22Rv1 (cell line): ENCODE measurements around the gene FAM170B.

Experiments used
- CTCF ChIP-seq: fragments of 450-650 bp; IDR thresholded peaks from 2 replicates; pipeline ENCODE4 v1.5.1; 2017; ENCODE audit warnings: mild to moderate bottlenecking
- ZFX ChIP-seq: fragments of 450-650 bp; IDR thresholded peaks from 2 replicates; pipeline ENCODE4 v1.6.1; 2017; ENCODE audit warnings: antibody characterized with exemption, borderline replicate concordance

DNA sequence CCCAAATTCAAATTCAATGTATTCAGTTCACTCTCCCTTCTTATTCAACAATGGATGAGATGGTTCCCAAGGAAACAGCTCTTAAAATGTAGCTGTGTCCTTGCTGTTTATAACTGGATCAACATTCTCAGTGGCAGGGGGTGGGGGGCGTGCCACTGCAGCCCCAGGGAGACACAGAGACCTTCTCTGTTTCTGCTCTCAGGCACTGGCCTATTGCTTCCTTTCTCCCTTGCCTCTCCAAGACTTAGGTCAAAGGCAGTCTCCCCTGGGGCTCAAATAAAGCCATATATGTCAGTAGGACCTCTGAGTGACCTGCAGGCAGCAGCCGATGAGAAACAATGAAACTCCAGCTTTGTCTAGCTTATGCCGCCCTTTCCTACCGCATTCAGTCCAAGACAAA lies 39.2 kb downstream of the FAM170B start:
- TF ChIP-seq CTCF (no peak), ZFX (no peak)
